ENCODE measurements around the gene PARD6G.
A peak's percentile ranks its signal among the peaks of the same experiment; 100 is the strongest.

Gene PARD6G

DNA sequence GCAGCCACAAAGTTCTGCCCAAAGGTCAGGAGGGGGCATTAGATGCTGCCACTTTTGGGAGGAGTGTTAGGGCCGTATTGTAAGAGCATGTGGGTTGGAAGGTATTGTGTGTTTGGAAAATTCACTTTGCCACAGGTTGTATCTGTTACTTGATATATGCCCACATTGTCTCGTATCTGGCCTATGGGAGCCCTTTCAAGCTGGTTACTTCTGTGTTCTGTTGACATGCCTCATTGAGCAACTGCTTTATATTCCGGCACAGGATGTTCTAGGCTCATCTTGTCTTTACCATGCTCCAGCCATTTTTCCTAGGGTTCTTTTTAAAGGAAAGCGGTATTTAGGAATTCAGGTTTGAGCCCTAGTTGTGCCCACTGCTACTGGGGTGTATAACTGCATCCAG, 132.3 kb downstream of the PARD6G start:
- no peak for DNase-seq (ENCODE audit: low read depth, low spot score)
- no peaks in the 10 kb centered on the region for H3K9me3 ChIP-seq (ENCODE audit: low read depth, low read length)
- H3K36me3 ChIP-seq (ENCODE audit: insufficient read depth, low read length), result peaks cover 42% of the 10 kb centered on the region
- H3K4me3 ChIP-seq, result no peak overlapping the region
- no peak for TF ChIP-seq FOXP2 (optimal IDR thresholded peaks at IDR 0.05; ENCODE audit: control extremely low read depth, extremely low read length, insufficient read depth)
- no peak for TF ChIP-seq POLR2AphosphoS5 (IDR thresholded peaks at IDR 0.05; ENCODE audit: borderline replicate concordance, low read depth, low read length)
- TF ChIP-seq EZH2 (IDR thresholded peaks at IDR 0.05), result no peak
- H3K27ac ChIP-seq, result no peak overlapping the region
- H3K9ac ChIP-seq (ENCODE audit: insufficient read length), result no peak overlapping the region

DNA sequence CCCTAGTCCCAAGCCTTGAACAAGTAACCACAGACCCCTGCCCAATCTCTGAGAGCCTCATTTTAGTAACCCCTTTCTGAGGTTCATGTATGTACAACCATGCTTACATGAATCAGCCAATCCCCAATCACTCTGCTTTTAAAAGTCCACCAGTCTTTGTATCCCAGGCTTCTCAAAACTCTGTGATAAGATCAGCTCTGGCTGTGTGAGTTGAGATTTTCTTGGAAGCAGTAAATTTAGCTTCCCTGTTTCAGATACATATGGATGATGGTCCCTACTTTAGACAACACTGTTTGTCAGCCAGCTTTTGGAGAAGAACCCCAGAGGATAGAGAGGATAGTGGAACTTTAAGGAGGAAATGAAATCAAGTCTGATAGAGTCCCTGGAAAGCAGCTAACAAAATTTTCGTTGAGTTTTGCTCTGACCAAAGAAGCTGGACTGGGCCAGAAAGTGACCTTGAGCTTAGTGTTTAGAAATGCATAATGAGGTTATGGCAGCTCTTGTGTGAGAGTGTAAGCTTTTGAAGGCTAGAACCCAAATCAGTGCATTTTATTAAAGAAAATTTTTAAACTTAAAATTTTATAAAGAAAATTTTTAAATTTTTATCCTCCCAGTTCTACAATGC, 134.6 kb downstream of the PARD6G start:
- H3K9ac ChIP-seq (ENCODE audit: insufficient read length), result no peak overlapping the region
- TF ChIP-seq EZH2 (IDR thresholded peaks at IDR 0.05) (no peak), POLR2AphosphoS5 (IDR thresholded peaks at IDR 0.05; ENCODE audit: borderline replicate concordance, low read depth, low read length) (no peak), FOXP2 (optimal IDR thresholded peaks at IDR 0.05; ENCODE audit: control extremely low read depth, extremely low read length, insufficient read depth) (no peak)
- no peak overlapping the region for H3K27ac ChIP-seq
- no peak for DNase-seq (ENCODE audit: low read depth, low spot score)
- H3K4me3 ChIP-seq, result no peak overlapping the region
- peaks cover 19% of the 10 kb centered on the region for H3K36me3 ChIP-seq (ENCODE audit: insufficient read depth, low read length)
- no peaks in the 10 kb centered on the region for H3K9me3 ChIP-seq (ENCODE audit: low read depth, low read length)

DNA sequence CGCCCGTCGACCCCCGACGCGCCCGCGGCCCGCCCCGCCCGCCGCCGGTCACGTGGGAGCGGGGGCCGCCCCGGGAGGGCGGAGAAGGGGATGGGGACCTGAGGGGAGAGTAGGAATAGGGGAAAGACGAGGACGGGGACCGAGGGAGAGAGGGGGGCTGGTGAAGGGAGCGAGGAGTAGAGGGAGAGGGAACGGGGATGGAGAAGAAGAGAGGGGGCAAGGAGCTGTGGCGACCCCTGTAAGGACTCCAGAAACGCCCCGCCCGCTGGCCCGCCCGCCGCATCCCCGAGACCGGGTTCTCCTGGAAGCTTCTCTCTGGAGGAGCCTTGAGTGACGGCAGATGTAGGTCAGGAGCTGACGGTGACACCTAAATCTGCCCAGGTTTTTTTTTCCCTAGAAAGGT, 137.6 kb downstream of the PARD6G start:
- Histone ChIP-seq H3K36me3 (ENCODE audit: insufficient read depth, low read length) (peaks cover 7% of the 10 kb centered on the region), H3K9me3 (ENCODE audit: low read depth, low read length) (no peaks in the 10 kb centered on the region), H3K9ac (ENCODE audit: insufficient read length) (peak overlapping the region; percentile 78), H3K27ac (no peak overlapping the region), H3K4me3 (peak overlapping the region; percentile 83)
- TF ChIP-seq FOXP2 (optimal IDR thresholded peaks at IDR 0.05; ENCODE audit: control extremely low read depth, extremely low read length, insufficient read depth) (no peak), POLR2AphosphoS5 (IDR thresholded peaks at IDR 0.05; ENCODE audit: borderline replicate concordance, low read depth, low read length) (no peak), EZH2 (IDR thresholded peaks at IDR 0.05) (no peak)
- no peak for DNase-seq (ENCODE audit: low read depth, low spot score)

DNA sequence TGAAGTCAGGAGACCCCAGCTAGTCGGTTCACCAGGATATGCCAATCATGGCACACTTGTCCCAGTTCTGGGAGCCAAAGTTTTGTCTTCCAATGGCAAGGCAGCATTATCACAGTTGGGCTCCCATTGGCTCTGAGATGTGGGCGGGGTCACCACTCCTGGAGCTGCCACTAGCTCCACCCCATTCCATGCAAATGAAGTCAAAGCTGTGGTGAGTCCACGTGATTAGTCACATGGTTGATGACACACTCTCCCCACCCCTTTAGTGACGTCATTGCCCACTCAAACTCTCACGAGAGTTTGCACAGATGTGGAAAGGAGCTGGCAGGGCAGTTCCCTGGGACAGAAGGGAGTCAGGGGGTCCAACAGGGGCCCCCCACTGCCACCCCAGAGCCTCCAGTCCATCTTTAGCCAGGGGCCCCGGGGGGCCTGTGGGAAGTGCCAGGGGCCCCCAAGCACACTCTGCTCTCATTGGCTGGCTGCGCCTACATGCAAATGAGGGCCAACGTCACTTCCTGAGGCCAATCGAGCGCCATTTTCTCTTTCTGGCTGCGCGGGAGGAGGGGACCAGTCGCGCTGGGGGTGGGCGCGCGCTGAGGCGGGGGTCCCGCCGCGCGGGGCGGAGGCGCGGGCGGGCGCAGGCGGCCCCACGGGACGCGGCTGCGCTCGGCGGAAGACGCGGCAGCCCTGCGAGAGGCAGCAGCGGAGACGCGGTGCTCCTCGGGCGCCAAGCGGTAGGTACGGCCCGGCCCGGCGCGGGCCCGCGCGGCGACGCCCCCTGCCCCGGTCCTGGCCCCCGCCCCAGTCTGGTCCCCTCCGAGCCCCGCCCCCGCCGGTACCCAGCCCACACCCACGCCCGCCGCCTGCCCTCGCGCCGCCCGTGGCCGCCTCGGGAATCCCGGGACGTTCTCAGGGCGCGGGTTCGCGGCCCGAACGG, 138.3 kb downstream of the PARD6G start, which contains the start of gene ADNP2:
Gene ADNP2, plus strand, starts transcription at position 524 of the 937 bp plus-strand sequence. CDS start 8,281 bp downstream, outside the sequence.
- peaks cover 7% of the 10 kb centered on the region for H3K36me3 ChIP-seq (ENCODE audit: insufficient read depth, low read length)
- peak within 1 kb of the TSS; percentile 82 for H3K9ac ChIP-seq (ENCODE audit: insufficient read length)
- no peaks in the 10 kb centered on the region for H3K9me3 ChIP-seq (ENCODE audit: low read depth, low read length)
- peak within 1 kb of the TSS; percentile 95 for H3K27ac ChIP-seq
- DNase-seq (ENCODE audit: low read depth, low spot score), result peak; percentile 90
- TF ChIP-seq POLR2AphosphoS5 (IDR thresholded peaks at IDR 0.05; ENCODE audit: borderline replicate concordance, low read depth, low read length), result peak; percentile 70
- TF ChIP-seq FOXP2 (optimal IDR thresholded peaks at IDR 0.05; ENCODE audit: control extremely low read depth, extremely low read length, insufficient read depth), result no peak
- TF ChIP-seq EZH2 (IDR thresholded peaks at IDR 0.05), result no peak
- H3K4me3 ChIP-seq, result peak within 1 kb of the TSS; percentile 83

DNA sequence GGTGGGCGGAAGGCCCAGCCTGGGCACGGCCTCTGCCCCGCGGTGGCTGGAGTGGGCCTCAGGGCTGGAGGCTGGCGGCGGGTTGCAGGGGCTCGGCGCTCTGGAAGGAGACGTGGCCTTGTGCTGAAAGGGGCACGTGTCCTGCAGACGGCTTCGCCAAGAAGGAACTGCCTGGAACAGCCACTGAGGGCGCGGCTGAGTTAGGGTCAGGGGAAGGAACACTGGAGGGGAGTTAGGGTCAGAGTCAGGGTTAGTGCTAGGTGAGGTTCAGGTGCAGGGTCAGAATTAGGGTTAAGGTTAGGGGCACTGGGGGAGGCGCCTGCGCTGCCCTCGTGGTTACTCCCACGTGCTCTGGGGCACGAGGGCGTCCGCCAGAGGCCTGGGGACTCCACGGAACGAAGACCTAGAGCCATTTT, 139.2 kb downstream of the PARD6G start:
- H3K9me3 ChIP-seq (ENCODE audit: low read depth, low read length), result no peaks in the 10 kb centered on the region
- DNase-seq (ENCODE audit: low read depth, low spot score), result no peak
- no peak overlapping the region for H3K27ac ChIP-seq
- H3K9ac ChIP-seq (ENCODE audit: insufficient read length), result no peak overlapping the region
- TF ChIP-seq EZH2 (IDR thresholded peaks at IDR 0.05) (no peak), FOXP2 (optimal IDR thresholded peaks at IDR 0.05; ENCODE audit: control extremely low read depth, extremely low read length, insufficient read depth) (no peak), POLR2AphosphoS5 (IDR thresholded peaks at IDR 0.05; ENCODE audit: borderline replicate concordance, low read depth, low read length) (no peak)
- H3K36me3 ChIP-seq (ENCODE audit: insufficient read depth, low read length), result peaks cover 7% of the 10 kb centered on the region
- H3K4me3 ChIP-seq, result 0 out of 2 replicates have a peak overlapping the region, but pooled peaks have one; percentile 9

DNA sequence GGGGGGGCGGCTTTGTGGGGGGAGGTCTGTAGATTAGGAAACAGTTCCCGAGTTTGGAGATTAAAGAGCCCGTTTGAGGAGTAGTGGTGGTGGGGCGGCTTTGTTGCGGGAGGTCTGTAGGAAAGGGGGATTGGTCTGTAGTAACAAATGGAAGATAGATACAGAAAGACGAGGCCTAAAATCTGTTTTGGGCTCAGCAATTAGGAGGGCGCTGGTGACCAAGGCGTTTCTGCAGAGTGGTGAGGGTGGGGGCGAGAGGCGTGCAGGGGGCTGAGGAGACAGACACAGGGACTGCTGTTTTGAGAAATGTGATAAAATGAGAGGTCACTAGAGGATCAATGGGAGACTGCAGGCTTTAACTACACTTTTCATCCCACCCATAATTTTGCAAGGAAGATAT, 139.9 kb downstream of the PARD6G start:
- TF ChIP-seq POLR2AphosphoS5 (IDR thresholded peaks at IDR 0.05; ENCODE audit: borderline replicate concordance, low read depth, low read length) (no peak), FOXP2 (optimal IDR thresholded peaks at IDR 0.05; ENCODE audit: control extremely low read depth, extremely low read length, insufficient read depth) (no peak), EZH2 (IDR thresholded peaks at IDR 0.05) (no peak)
- H3K36me3 ChIP-seq (ENCODE audit: insufficient read depth, low read length), result peaks cover 7% of the 10 kb centered on the region
- no peak overlapping the region for H3K9ac ChIP-seq (ENCODE audit: insufficient read length)
- H3K4me3 ChIP-seq, result no peak overlapping the region
- H3K9me3 ChIP-seq (ENCODE audit: low read depth, low read length), result no peaks in the 10 kb centered on the region
- no peak overlapping the region for H3K27ac ChIP-seq
- no peak for DNase-seq (ENCODE audit: low read depth, low spot score)
